Right kidney (tissue), 1 donor: ENCODE results near the gene EMC10.
"Not testable (repeated sequence)": the region's sequence is repeated elsewhere in the genome, so short reads cannot be mapped to it uniquely, and the experiment has no call there.

Source experiments
- DNase-seq: peaks from one replicate; pipeline ENCODE4 v3.0.0-alpha.2; 2016

EMC10 gene

GRCh38 chr19:50515168-50515561, 38.9 kb downstream of the EMC10 start:
- DNase-seq = no peak

- DNase-seq = no peak
Observed at GRCh38 chr19:50516456-50516855, 40.1 kb downstream of the EMC10 start.

- DNase-seq = no peak
Observed at GRCh38 chr19:50516964-50517703, 40.8 kb downstream of the EMC10 start.

- DNase-seq = no peak
Observed at GRCh38 chr19:50517704-50518075, 41.4 kb downstream of the EMC10 start.

- no peak for DNase-seq
Observed at GRCh38 chr19:50518091-50519005, 42.0 kb downstream of the EMC10 start.

- no peak for DNase-seq
Observed at GRCh38 chr19:50519006-50519575, 42.8 kb downstream of the EMC10 start.

GRCh38 chr19:50520822-50521465, 44.6 kb downstream of the EMC10 start:
- DNase-seq = no peak

GRCh38 chr19:50522881-50523280, 46.6 kb downstream of the EMC10 start:
- no peak for DNase-seq

GRCh38 chr19:50528052-50528451, 51.7 kb downstream of the EMC10 start:
- not testable (repeated sequence) for DNase-seq

- no peak for DNase-seq
Observed at GRCh38 chr19:50531171-50531612, 54.9 kb downstream of the EMC10 start.

GRCh38 chr19:50532952-50533351, 56.6 kb downstream of the EMC10 start:
- DNase-seq = no peak

- no peak for DNase-seq
Observed at GRCh38 chr19:50534478-50534877, 58.2 kb downstream of the EMC10 start.

- peak; percentile 33 for DNase-seq
Observed at GRCh38 chr19:50535672-50536187, 59.4 kb downstream of the EMC10 start.

GRCh38 chr19:50536662-50537305, 60.5 kb downstream of the EMC10 start:
- DNase-seq = no peak

- no peak for DNase-seq
Observed at GRCh38 chr19:50537306-50537685, 61.0 kb downstream of the EMC10 start.

GRCh38 chr19:50537769-50538230, 61.5 kb downstream of the EMC10 start:
- peak; percentile 55 for DNase-seq
